Testis (tissue), 3 donors: ENCODE data around the gene THUMPD2. TPM values are rescaled to one million over a fixed set of nuclear protein-coding genes. Genes with fewer than 3 reads are reported as not detected.

ENCODE experiments used
- DNase-seq: peaks from one replicate; pipeline ENCODE4 v3.0.0-alpha.2; 2019
- H3K27ac ChIP-seq, 2 donors: fragments of 200-600 bp; sonication (generic); one replicate each; pipeline ENCODE4 v1.5.1; 2019
- H3K27me3 ChIP-seq: fragments of 200-600 bp; sonication (generic); one replicate; pipeline ENCODE4 v1.5.1; 2019
- H3K36me3 ChIP-seq: fragments of 200-600 bp; sonication (generic); one replicate; pipeline ENCODE4 v1.5.1; 2017; ENCODE audit warnings: low read depth; ENCODE audit errors: missing control alignments
- H3K4me1 ChIP-seq: fragments of 200-600 bp; sonication (generic); one replicate; pipeline ENCODE4 v1.5.1; 2019
- H3K4me3 ChIP-seq, 2 donors: fragments of 200-600 bp; sonication (generic); one replicate each; pipeline ENCODE4 v1.5.1; 2017 to 2019
- H3K9me3 ChIP-seq: fragments of 200-600 bp; sonication (generic); one replicate; pipeline ENCODE4 v1.5.1; 2017
- POLR2A ChIP-seq: fragments of 450-650 bp; IDR thresholded peaks from one replicate; pipeline ENCODE4 v1.6.1; 2017; ENCODE audit warnings: antibody characterized with exemption, mild to moderate bottlenecking, moderate library complexity
- WGBS, 2 donors: methylation state at CpG; one replicate each; pipeline ENCODE4 v1.1.5; 2018; 5-methylcytosine and 5-hydroxymethylcytosine counted together
- intact Hi-C: fragments of 100-400 bp; cut with DNase I; formaldehyde crosslinking; loops from one replicate; pipeline ENCODE4 v1.15.1; 2023; ENCODE audit warnings: low total_unique reads
- polyA plus RNA-seq: library from polyadenylated mRNA; stranded (reverse); fragments of 350-450 nt; fragmentation: Illumina TruSeq; extraction: RNeasy Lipid Tissue Mini Kit (QIAGEN cat#74804); gene quantifications from one replicate; pipeline ENCODE4 v1.2.3, GENCODE V29; 2014; ENCODE audit warnings: low read depth, low replicate concordance; ENCODE audit not compliant: insufficient read depth
- total RNA-seq, 2 donors: library from RNA; depleted of rRNA; stranded (reverse); fragments of >200 nt; gene quantifications; one replicate each; pipeline ENCODE4 v1.2.3, GENCODE V29; 2016
- TF ChIP-seq, protein P1 (sequence below), 3 experiments: fragments of 450-650 bp in 2 of 3; fragments of 200-600 bp in 1 of 3; sonication (generic) in 1 of 3; IDR thresholded peaks; one replicate each; pipeline ENCODE4 v1.5.1; 2016 to 2019; ENCODE audit warnings: antibody characterized with exemption in 3 of 3, mild to moderate bottlenecking in 2 of 3, moderate library complexity in 1 of 3

The THUMPD2 gene
- total and polyA plus RNA-seq, 3 donors from 2014 or later: 3.8 to 16.6 (median 15.4) TPM

DNA sequence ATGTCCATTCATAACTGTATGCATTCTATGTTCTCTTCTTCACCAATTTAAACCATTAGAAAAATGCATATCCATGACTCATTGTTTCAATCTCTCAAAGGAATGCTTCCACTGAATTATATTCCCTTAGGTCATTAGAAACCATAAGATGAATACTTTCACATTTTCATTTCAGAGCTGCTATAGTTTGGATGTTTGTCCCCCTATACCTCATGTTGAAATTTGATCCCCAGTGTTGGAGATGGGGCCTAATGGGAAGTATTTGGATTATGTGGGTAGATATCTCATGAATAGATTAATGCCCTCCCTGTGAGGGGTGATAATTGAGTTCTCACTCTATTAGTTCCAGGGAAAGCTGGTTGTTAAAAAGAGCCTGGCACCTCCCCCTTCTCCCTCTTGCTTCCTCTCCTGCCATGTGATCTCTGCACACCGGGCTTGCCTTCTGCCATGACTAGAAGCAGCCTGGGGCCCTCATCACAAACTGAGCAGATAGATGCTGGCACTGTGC lies 35.7 kb downstream of the THUMPD2 start:
- H3K4me1 ChIP-seq: no peaks in the 10 kb centered on the region
- H3K36me3 ChIP-seq: no peaks in the 10 kb centered on the region
- H3K9me3 ChIP-seq: no peaks in the 10 kb centered on the region
- no peak for TF ChIP-seq POLR2A
- TF ChIP-seq, protein P1, sequence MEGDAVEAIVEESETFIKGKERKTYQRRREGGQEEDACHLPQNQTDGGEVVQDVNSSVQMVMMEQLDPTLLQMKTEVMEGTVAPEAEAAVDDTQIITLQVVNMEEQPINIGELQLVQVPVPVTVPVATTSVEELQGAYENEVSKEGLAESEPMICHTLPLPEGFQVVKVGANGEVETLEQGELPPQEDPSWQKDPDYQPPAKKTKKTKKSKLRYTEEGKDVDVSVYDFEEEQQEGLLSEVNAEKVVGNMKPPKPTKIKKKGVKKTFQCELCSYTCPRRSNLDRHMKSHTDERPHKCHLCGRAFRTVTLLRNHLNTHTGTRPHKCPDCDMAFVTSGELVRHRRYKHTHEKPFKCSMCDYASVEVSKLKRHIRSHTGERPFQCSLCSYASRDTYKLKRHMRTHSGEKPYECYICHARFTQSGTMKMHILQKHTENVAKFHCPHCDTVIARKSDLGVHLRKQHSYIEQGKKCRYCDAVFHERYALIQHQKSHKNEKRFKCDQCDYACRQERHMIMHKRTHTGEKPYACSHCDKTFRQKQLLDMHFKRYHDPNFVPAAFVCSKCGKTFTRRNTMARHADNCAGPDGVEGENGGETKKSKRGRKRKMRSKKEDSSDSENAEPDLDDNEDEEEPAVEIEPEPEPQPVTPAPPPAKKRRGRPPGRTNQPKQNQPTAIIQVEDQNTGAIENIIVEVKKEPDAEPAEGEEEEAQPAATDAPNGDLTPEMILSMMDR (IDR thresholded peaks at IDR 0.05): no peak
- no peak for DNase-seq
- H3K27me3 ChIP-seq: no peaks in the 10 kb centered on the region
- H3K4me3 ChIP-seq: no peak overlapping the region
- intact Hi-C loops: no loop called here
- 50 to 56% methylated on average over 1 of the region's 1 CpG for WGBS, 2 donors
- no peak overlapping the region for H3K27ac ChIP-seq

DNA sequence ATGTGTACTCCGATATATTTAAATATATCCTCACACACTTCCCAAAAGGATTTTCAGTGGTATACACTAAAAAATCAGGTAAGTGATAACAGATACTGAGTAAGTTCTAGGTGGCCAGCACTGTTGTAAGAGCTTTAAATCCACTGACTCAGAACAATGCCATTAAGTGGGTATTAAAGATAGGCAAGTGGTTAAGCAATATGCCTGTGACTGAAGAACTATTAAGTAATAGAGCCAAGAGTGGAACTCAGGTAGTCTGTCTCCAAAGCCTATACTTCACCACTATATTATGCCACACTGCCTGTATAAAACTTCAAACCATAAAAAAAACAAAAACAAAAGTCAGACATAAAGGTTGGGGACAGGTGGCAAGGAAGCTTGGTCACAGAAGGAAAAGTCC lies 37.2 kb downstream of the THUMPD2 start:
- WGBS, 2 donors: 83 to 94% methylated on average over 1 of the region's 1 CpG
- H3K36me3 ChIP-seq: no peaks in the 10 kb centered on the region
- H3K9me3 ChIP-seq: no peaks in the 10 kb centered on the region
- no peak for DNase-seq
- no peaks in the 10 kb centered on the region for H3K4me1 ChIP-seq
- no peak overlapping the region for H3K4me3 ChIP-seq
- H3K27me3 ChIP-seq: no peaks in the 10 kb centered on the region
- TF ChIP-seq, protein P1 (IDR thresholded peaks at IDR 0.05): no peak
- no peak for TF ChIP-seq POLR2A
- H3K27ac ChIP-seq: no peak overlapping the region
- intact Hi-C loops: no loop called here

- intact Hi-C loops: no loop called here
- no peak overlapping the region for H3K4me3 ChIP-seq
- H3K27ac ChIP-seq: no peak overlapping the region
- H3K36me3 ChIP-seq: no peaks in the 10 kb centered on the region
- 69 to 75% methylated on average over 5 of the region's 5 CpGs for WGBS, 2 donors
- H3K4me1 ChIP-seq: no peaks in the 10 kb centered on the region
- no peak for TF ChIP-seq POLR2A
- TF ChIP-seq, protein P1 (IDR thresholded peaks at IDR 0.05): no peak
- no peaks in the 10 kb centered on the region for H3K9me3 ChIP-seq
- DNase-seq: no peak
- H3K27me3 ChIP-seq: no peaks in the 10 kb centered on the region
Measured at GRCh38 chr2:39739386-39739785, 39.7 kb downstream of the THUMPD2 start.

- intact Hi-C loops: no loop called here
- Histone ChIP-seq H3K9me3 (no peaks in the 10 kb centered on the region), H3K4me3 (no peak overlapping the region), H3K27me3 (no peaks in the 10 kb centered on the region), H3K36me3 (no peaks in the 10 kb centered on the region), H3K27ac (no peak overlapping the region), H3K4me1 (no peaks in the 10 kb centered on the region)
- 71 to 86% methylated on average over 2 of the region's 2 CpGs for WGBS, 2 donors
- DNase-seq: no peak
- TF ChIP-seq POLR2A: no peak
- TF ChIP-seq, protein P1 (IDR thresholded peaks at IDR 0.05): no peak
Measured at GRCh38 chr2:39738936-39739335, 40.1 kb downstream of the THUMPD2 start.

DNA sequence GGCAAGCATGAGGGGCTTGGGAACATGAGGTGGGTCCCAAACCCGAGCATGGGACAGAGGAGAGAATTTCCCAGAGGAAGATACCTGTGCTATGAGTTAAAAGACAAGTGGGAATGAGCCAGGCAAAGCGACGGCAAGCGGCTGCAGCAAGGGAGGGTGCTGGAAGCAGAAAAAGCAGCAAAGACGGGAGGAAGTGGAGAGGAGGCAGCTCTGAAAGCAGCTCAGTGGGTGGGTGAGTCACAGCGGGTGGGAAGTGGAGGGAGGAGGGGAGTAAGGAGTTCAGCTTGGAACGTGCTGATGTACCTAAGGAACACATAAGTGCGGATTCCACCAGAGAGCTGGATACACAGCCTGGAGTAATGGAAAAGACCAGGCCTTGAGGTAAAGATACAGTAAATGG lies 41.4 kb downstream of the THUMPD2 start:
- H3K4me3 ChIP-seq: no peak overlapping the region
- no peaks in the 10 kb centered on the region for H3K27me3 ChIP-seq
- H3K36me3 ChIP-seq: no peaks in the 10 kb centered on the region
- H3K27ac ChIP-seq: no peak overlapping the region
- no peak for TF ChIP-seq POLR2A
- TF ChIP-seq, protein P1 (IDR thresholded peaks at IDR 0.05): no peak
- 86 to 88% methylated on average over 8 of the region's 8 CpGs for WGBS, 2 donors
- H3K4me1 ChIP-seq: no peaks in the 10 kb centered on the region
- no peaks in the 10 kb centered on the region for H3K9me3 ChIP-seq
- DNase-seq: no peak
- intact Hi-C loops: no loop called here
